SH-SY5Y (cell line): ENCODE data around the gene ENOX1.

Experiments
- GATA2 ChIP-seq: IDR thresholded peaks from 2 replicates; pipeline ENCODE4 v1.6.1; 2011; ENCODE audit warnings: mild to moderate bottlenecking, low read depth, low read length
- GATA3 ChIP-seq: IDR thresholded peaks from 2 replicates; pipeline ENCODE4 v1.6.1; 2011; ENCODE audit warnings: low read depth, mild to moderate bottlenecking, low read length, moderate library complexity

DNA sequence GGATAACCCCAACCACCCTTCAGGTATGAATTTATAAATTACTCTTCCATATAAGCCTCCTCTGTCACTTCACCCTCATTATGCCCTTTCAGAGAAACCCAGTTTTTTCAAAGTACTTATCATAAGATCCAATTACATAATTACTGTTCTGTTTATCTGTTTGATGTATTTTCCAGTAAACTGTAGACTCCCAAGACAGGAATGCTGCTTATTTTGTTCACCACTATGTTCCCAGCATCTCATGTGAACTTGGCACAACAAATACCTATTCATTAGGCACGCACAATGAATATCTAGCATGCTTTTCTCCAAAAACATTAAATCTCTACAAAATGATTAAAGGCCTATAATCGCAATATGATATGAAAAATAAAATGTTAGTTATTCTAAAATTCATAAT lies 13.2 kb downstream of the ENOX1 start:
- TF ChIP-seq GATA2 (no peak), GATA3 (no peak)
